OCI-LY7 (cell line): ENCODE data around the gene NSUN2.

ENCODE experiments used
- CTCF ChIP-seq: fragments of 200-600 bp; sonication (generic); conservative IDR thresholded peaks from 2 replicates; pipeline ENCODE4 v1.5.1; 2014; ENCODE audit warnings: mild to moderate bottlenecking, antibody characterized with exemption, low read length, moderate library complexity, mixed read lengths
- EZH2phosphoT487 ChIP-seq: fragments of 200-600 bp; sonication (generic); IDR thresholded peaks from 2 replicates; pipeline ENCODE4 v1.6.1; 2018; ENCODE audit warnings: low read depth, borderline replicate concordance, mild to moderate bottlenecking, mixed run types, antibody characterized with exemption, low read length, moderate library complexity, mixed read lengths

GRCh38 chr5:6592601-6593000 is 40.2 kb downstream of the NSUN2 start:
- TF ChIP-seq CTCF (no peak), EZH2phosphoT487 (no peak)
